ENCODE data around the gene CRIP3. TPM values are rescaled to one million over a fixed set of nuclear protein-coding genes. Genes with fewer than 3 reads are reported as not detected.

Gene CRIP3
- total and polyA plus RNA-seq, 2 of the 13 experiments (the other 11 are each of a cell fraction or from before 2014, with no cell fraction given), result 6.3 to 9.3 TPM

GRCh38 chr6:43257367-43258145, 51.1 kb downstream of the CRIP3 start (continued):
- TF ChIP-seq, protein P1, sequence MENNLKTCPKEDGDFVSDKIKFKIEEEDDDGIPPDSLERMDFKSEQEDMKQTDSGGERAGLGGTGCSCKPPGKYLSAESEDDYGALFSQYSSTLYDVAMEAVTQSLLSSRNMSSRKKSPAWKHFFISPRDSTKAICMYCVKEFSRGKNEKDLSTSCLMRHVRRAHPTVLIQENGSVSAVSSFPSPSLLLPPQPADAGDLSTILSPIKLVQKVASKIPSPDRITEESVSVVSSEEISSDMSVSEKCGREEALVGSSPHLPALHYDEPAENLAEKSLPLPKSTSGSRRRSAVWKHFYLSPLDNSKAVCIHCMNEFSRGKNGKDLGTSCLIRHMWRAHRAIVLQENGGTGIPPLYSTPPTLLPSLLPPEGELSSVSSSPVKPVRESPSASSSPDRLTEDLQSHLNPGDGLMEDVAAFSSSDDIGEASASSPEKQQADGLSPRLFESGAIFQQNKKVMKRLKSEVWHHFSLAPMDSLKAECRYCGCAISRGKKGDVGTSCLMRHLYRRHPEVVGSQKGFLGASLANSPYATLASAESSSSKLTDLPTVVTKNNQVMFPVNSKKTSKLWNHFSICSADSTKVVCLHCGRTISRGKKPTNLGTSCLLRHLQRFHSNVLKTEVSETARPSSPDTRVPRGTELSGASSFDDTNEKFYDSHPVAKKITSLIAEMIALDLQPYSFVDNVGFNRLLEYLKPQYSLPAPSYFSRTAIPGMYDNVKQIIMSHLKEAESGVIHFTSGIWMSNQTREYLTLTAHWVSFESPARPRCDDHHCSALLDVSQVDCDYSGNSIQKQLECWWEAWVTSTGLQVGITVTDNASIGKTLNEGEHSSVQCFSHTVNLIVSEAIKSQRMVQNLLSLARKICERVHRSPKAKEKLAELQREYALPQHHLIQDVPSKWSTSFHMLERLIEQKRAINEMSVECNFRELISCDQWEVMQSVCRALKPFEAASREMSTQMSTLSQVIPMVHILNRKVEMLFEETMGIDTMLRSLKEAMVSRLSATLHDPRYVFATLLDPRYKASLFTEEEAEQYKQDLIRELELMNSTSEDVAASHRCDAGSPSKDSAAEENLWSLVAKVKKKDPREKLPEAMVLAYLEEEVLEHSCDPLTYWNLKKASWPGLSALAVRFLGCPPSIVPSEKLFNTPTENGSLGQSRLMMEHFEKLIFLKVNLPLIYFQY (CRISPR knock-in tag; IDR thresholded peaks at IDR 0.05; ENCODE audit: borderline replicate concordance), result no peak
- TF ChIP-seq ZNF446 (CRISPR knock-in tag; IDR thresholded peaks at IDR 0.05), result 0 out of 2 replicates have a peak, but pooled peaks have one; percentile 36
- no peak for TF ChIP-seq TGIF2 (CRISPR knock-in tag; IDR thresholded peaks at IDR 0.05)
- no peak for TF ChIP-seq ZBTB2 (CRISPR knock-in tag; IDR thresholded peaks at IDR 0.05; ENCODE audit: low read depth)
- no peak for TF ChIP-seq SAP130 (CRISPR knock-in tag; IDR thresholded peaks at IDR 0.05; ENCODE audit: low read depth)
- TF ChIP-seq, protein P2, sequence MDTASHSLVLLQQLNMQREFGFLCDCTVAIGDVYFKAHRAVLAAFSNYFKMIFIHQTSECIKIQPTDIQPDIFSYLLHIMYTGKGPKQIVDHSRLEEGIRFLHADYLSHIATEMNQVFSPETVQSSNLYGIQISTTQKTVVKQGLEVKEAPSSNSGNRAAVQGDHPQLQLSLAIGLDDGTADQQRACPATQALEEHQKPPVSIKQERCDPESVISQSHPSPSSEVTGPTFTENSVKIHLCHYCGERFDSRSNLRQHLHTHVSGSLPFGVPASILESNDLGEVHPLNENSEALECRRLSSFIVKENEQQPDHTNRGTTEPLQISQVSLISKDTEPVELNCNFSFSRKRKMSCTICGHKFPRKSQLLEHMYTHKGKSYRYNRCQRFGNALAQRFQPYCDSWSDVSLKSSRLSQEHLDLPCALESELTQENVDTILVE (CRISPR knock-in tag; IDR thresholded peaks at IDR 0.05), result no peak
- TF ChIP-seq, protein P3, sequence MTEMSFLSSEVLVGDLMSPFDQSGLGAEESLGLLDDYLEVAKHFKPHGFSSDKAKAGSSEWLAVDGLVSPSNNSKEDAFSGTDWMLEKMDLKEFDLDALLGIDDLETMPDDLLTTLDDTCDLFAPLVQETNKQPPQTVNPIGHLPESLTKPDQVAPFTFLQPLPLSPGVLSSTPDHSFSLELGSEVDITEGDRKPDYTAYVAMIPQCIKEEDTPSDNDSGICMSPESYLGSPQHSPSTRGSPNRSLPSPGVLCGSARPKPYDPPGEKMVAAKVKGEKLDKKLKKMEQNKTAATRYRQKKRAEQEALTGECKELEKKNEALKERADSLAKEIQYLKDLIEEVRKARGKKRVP (CRISPR knock-in tag; IDR thresholded peaks at IDR 0.05), result no peak
- TF ChIP-seq NR3C1 (CRISPR knock-in tag; IDR thresholded peaks at IDR 0.05), result no peak
- no peak for TF ChIP-seq PPARG (CRISPR knock-in tag; conservative IDR thresholded peaks at IDR 0.05)
- TF ChIP-seq MLX (CRISPR knock-in tag; IDR thresholded peaks at IDR 0.05), result no peak
- no peak for TF ChIP-seq ZNF75D (CRISPR knock-in tag; IDR thresholded peaks at IDR 0.05; ENCODE audit: borderline replicate concordance)
- TF ChIP-seq JUN (CRISPR knock-in tag; IDR thresholded peaks at IDR 0.05), result no peak
- TF ChIP-seq MBNL3 (CRISPR knock-in tag; conservative IDR thresholded peaks at IDR 0.05), result no peak
- TF ChIP-seq, protein P4, sequence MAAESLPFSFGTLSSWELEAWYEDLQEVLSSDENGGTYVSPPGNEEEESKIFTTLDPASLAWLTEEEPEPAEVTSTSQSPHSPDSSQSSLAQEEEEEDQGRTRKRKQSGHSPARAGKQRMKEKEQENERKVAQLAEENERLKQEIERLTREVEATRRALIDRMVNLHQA (CRISPR knock-in tag; IDR thresholded peaks at IDR 0.05), result no peak
- TF ChIP-seq SP4 (CRISPR knock-in tag; IDR thresholded peaks at IDR 0.05), result no peak
- no peak for TF ChIP-seq KLF6 (CRISPR knock-in tag; IDR thresholded peaks at IDR 0.05)
- TF ChIP-seq, protein P5, sequence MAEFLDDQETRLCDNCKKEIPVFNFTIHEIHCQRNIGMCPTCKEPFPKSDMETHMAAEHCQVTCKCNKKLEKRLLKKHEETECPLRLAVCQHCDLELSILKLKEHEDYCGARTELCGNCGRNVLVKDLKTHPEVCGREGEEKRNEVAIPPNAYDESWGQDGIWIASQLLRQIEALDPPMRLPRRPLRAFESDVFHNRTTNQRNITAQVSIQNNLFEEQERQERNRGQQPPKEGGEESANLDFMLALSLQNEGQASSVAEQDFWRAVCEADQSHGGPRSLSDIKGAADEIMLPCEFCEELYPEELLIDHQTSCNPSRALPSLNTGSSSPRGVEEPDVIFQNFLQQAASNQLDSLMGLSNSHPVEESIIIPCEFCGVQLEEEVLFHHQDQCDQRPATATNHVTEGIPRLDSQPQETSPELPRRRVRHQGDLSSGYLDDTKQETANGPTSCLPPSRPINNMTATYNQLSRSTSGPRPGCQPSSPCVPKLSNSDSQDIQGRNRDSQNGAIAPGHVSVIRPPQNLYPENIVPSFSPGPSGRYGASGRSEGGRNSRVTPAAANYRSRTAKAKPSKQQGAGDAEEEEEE (CRISPR knock-in tag; IDR thresholded peaks at IDR 0.05; ENCODE audit: borderline replicate concordance), result no peak
- no peak for TF ChIP-seq ZNF670 (CRISPR knock-in tag; IDR thresholded peaks at IDR 0.05; ENCODE audit: borderline replicate concordance)
- TF ChIP-seq SP140L (CRISPR knock-in tag; IDR thresholded peaks at IDR 0.05; ENCODE audit: borderline replicate concordance), result no peak
